Body of pancreas (tissue), 4 donors: ENCODE measurements around the gene PITPNB.

Experiments
- POLR2A ChIP-seq, 3 donors: fragments of 450-650 bp; IDR thresholded peaks; one replicate each; pipeline ENCODE4 v1.6.1; 2016; ENCODE audit warnings: antibody characterized with exemption in 3 of 3, mild to moderate bottlenecking in 2 of 3
- TF ChIP-seq, protein P1 (sequence below), 7 experiments: fragments of 450-650 bp in 4 of 7; fragments of 200-600 bp in 3 of 7; sonication (generic) in 3 of 7; IDR thresholded peaks; one replicate each; pipeline ENCODE4 v1.5.1; 2016 to 2019; ENCODE audit warnings: antibody characterized with exemption in 7 of 7

DNA sequence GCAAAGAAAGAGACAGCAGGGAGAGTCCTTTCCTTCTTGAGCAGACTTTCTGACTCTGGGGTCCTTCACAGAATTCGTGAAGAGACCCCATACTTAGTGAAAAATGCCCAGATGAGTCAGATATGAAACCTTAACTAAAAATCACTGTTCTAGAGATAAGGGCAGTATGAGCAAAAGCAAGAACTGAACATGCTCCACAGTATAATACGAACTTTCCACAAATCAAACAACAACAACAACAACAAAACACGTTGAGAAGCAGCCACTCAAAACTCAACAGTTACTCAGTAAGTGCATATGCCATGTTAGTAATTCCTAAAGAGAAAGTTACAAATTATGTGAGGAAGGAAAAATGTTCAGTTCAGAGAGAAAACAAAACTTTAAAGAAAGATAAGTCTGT is 44.3 kb downstream of the PITPNB start:
- TF ChIP-seq, protein P1, sequence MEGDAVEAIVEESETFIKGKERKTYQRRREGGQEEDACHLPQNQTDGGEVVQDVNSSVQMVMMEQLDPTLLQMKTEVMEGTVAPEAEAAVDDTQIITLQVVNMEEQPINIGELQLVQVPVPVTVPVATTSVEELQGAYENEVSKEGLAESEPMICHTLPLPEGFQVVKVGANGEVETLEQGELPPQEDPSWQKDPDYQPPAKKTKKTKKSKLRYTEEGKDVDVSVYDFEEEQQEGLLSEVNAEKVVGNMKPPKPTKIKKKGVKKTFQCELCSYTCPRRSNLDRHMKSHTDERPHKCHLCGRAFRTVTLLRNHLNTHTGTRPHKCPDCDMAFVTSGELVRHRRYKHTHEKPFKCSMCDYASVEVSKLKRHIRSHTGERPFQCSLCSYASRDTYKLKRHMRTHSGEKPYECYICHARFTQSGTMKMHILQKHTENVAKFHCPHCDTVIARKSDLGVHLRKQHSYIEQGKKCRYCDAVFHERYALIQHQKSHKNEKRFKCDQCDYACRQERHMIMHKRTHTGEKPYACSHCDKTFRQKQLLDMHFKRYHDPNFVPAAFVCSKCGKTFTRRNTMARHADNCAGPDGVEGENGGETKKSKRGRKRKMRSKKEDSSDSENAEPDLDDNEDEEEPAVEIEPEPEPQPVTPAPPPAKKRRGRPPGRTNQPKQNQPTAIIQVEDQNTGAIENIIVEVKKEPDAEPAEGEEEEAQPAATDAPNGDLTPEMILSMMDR (IDR thresholded peaks at IDR 0.05), result no peak
- TF ChIP-seq POLR2A (IDR thresholded peaks at IDR 0.05), result no peak
